ENCODE data around the gene PPEF2.
"Not testable (repeated sequence)": the region's sequence is repeated elsewhere in the genome, so short reads cannot be mapped to it uniquely, and the experiment has no call there.

PPEF2 gene, protein sequence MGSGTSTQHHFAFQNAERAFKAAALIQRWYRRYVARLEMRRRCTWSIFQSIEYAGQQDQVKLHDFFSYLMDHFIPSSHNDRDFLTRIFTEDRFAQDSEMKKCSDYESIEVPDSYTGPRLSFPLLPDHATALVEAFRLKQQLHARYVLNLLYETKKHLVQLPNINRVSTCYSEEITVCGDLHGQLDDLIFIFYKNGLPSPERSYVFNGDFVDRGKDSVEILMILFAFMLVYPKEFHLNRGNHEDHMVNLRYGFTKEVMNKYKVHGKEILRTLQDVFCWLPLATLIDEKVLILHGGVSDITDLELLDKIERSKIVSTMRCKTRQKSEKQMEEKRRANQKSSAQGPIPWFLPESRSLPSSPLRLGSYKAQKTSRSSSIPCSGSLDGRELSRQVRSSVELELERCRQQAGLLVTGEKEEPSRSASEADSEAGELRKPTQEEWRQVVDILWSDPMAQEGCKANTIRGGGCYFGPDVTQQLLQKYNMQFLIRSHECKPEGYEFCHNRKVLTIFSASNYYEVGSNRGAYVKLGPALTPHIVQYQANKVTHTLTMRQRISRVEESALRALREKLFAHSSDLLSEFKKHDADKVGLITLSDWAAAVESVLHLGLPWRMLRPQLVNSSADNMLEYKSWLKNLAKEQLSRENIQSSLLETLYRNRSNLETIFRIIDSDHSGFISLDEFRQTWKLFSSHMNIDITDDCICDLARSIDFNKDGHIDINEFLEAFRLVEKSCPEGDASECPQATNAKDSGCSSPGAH

GRCh38 chr4:75902352-75902751 is at the start of gene PPEF2:
Gene PPEF2, minus strand, starts transcription at chr4:75902452. Its CDS starts 6,127 bp downstream, at chr4:75896325.
- no peaks in the 10 kb centered on the region for H3K36me3 ChIP-seq (ENCODE audit: insufficient read depth, low read length)

DNA sequence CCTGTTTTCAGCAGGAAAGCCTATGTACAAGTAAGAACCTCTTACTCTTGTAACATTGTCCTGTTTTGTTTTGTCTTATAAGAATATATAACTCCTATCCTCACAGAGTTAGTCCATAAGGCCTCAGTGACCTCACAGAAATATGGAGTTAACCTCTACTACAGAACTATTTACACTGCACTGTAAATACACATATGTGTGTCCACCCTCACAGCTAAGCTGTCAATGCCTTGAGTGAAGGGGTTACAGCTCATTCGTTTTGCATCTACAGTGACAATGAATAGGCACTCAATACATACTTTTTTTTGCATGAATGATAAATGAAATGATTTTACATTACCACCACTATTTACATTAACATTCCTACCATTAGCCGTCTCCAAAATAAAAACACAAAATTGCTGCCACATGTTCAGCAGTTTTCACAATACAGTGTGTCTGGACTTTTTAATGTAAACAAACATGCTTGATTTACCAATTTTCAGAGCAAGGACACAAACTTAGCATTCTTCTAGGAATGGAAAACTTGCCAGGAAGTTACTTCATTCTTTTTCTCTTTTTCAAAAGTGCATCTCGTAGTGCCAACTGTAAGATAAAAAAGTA is 48.1 kb upstream of the PPEF2 start:
- H3K4me3 ChIP-seq (ENCODE audit: low read length), result no peak overlapping the region
- H3K36me3 ChIP-seq (ENCODE audit: insufficient read depth, low read length), result peaks cover 67% of the 10 kb centered on the region

More at GRCh38 chr4:75902352-75902751, at the start of gene PPEF2:
- Histone ChIP-seq H2AFZ (ENCODE audit: low read depth, low read length) (no peak within 1 kb of the TSS), H3K27me3 (ENCODE audit: insufficient read depth, low read length) (peaks cover 9% of the 10 kb centered on the region), H3K4me1 (ENCODE audit: insufficient read depth, low read length) (no peaks in the 10 kb centered on the region), H3K9me3 (ENCODE audit: low read length) (no peaks in the 10 kb centered on the region), H3K4me3 (ENCODE audit: low read length) (no peak within 1 kb of the TSS)

GRCh38 chr4:75948822-75949444 is 46.7 kb upstream of the PPEF2 start:
- Histone ChIP-seq H3K9me3 (ENCODE audit: low read length) (no peaks in the 10 kb centered on the region), H3K4me3 (ENCODE audit: low read length) (no peak overlapping the region), H3K36me3 (ENCODE audit: insufficient read depth, low read length) (peaks cover 62% of the 10 kb centered on the region), H3K27me3 (ENCODE audit: insufficient read depth, low read length) (no peaks in the 10 kb centered on the region), H2AFZ (ENCODE audit: low read depth, low read length) (no peak overlapping the region), H3K4me1 (ENCODE audit: insufficient read depth, low read length) (no peaks in the 10 kb centered on the region)

More for the DNA sequence above, 48.1 kb upstream of the PPEF2 start:
- Histone ChIP-seq H3K27me3 (ENCODE audit: insufficient read depth, low read length) (no peaks in the 10 kb centered on the region), H3K9me3 (ENCODE audit: low read length) (no peaks in the 10 kb centered on the region), H2AFZ (ENCODE audit: low read depth, low read length) (no peak overlapping the region), H3K4me1 (ENCODE audit: insufficient read depth, low read length) (no peaks in the 10 kb centered on the region)

- H3K4me1 ChIP-seq (ENCODE audit: insufficient read depth, low read length), result peaks cover 10% of the 10 kb centered on the region
- no peaks in the 10 kb centered on the region for H3K27me3 ChIP-seq (ENCODE audit: insufficient read depth, low read length)
- H3K36me3 ChIP-seq (ENCODE audit: insufficient read depth, low read length), result no peaks in the 10 kb centered on the region
- H3K9me3 ChIP-seq (ENCODE audit: low read length), result no peaks in the 10 kb centered on the region
- H2AFZ ChIP-seq (ENCODE audit: low read depth, low read length), result peak within 1 kb of the TSS; percentile 67
- peak within 1 kb of the TSS; percentile 68 for H3K4me3 ChIP-seq (ENCODE audit: low read length)
Measured at GRCh38 chr4:75940692-75941253, 38.5 kb upstream of the PPEF2 start, which contains the start of gene NAAA. Gene NAAA, minus strand, starts transcription at chr4:75941013. Its CDS starts 64 bp downstream, at chr4:75940949.

DNA sequence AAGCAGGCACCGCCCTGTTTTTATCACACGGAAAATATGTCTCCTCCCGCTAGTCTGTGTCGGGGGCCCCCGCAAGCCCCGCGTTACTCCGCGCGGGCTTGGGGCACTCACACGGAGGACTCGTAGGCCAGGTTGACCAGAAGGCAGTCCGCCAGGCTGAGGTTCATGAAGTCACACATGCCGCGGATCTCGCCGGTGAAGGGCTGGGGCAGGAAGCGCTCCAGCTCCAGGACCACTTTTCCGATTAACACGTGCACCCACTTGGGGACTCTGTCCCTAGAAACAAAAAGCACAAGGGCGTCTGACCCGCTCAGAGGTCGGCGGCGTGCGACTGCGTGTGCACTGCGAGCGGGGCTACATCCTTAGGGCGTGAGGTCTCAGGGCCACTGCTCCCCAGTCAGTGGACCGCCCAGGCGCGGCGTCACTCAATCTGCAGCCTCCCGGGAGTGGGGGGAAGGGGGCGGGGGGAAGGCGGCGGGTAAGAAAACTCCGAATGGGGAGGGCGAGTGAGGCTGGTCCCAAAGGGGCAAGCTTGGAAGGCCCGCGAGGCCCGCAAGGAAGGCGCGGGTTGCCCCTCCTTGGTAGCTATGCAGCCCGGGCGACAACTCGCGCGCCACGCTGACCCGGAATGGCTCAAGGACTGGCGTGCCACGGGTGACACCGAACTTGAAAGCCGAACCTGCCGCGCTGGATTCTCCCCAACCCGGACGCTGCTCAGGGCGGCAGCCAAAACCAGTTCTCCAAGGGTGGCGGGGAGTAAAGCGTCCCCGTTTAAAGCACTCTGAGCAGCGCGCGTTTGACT is 37.8 kb upstream of the PPEF2 start:
- Histone ChIP-seq H3K4me3 (ENCODE audit: low read length) (peak overlapping the region; percentile 68), H2AFZ (ENCODE audit: low read depth, low read length) (peak overlapping the region; percentile 67), H3K27me3 (ENCODE audit: insufficient read depth, low read length) (no peaks in the 10 kb centered on the region), H3K36me3 (ENCODE audit: insufficient read depth, low read length) (no peaks in the 10 kb centered on the region), H3K4me1 (ENCODE audit: insufficient read depth, low read length) (peaks cover 10% of the 10 kb centered on the region), H3K9me3 (ENCODE audit: low read length) (no peaks in the 10 kb centered on the region)

DNA sequence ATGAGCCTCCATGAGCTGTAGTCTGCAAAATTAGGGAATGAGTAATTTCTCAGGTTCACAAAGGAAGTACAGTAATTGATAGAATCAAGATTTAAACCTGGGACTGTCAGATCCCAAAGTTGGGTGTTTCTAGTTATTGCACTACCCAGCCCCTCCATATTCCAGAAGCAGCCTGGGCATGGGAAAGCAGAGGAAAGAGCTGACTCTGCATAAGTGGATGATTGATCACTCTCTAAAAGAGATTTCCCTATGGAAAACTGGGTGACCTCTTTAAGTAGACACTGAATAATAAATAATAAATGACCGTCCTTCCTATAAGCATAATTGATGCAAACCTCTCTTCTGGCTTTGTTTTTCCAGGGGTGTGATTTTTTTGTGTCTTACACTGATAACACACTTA is 33.4 kb upstream of the PPEF2 start:
- Histone ChIP-seq H3K4me1 (ENCODE audit: insufficient read depth, low read length) (peaks cover 10% of the 10 kb centered on the region), H3K36me3 (ENCODE audit: insufficient read depth, low read length) (no peaks in the 10 kb centered on the region), H2AFZ (ENCODE audit: low read depth, low read length) (no peak overlapping the region), H3K27me3 (ENCODE audit: insufficient read depth, low read length) (no peaks in the 10 kb centered on the region), H3K9me3 (ENCODE audit: low read length) (no peaks in the 10 kb centered on the region), H3K4me3 (ENCODE audit: low read length) (no peak overlapping the region)

DNA sequence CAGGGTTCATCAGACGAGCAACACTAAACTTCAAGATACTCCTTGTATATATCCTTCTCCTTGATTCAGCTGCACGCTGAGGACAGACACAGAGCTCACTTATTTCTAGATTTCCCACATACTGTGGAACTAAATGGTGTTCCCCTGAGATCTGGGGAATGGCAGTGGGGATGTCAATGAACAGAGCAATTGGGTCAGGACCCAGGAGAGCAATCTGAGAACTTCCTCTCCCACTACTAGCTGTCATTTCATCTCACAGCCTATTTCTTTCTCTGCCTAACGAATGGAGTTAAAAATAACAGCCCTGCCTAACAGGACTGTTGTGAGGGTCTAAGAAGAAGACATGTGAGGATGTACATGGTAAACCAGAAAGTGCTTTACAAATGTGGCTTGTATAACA is 27.9 kb upstream of the PPEF2 start:
- H3K27me3 ChIP-seq (ENCODE audit: insufficient read depth, low read length), result no peaks in the 10 kb centered on the region
- H3K36me3 ChIP-seq (ENCODE audit: insufficient read depth, low read length), result no peaks in the 10 kb centered on the region
- no peaks in the 10 kb centered on the region for H3K9me3 ChIP-seq (ENCODE audit: low read length)
- H2AFZ ChIP-seq (ENCODE audit: low read depth, low read length), result no peak overlapping the region
- H3K4me3 ChIP-seq (ENCODE audit: low read length), result no peak overlapping the region
- no peaks in the 10 kb centered on the region for H3K4me1 ChIP-seq (ENCODE audit: insufficient read depth, low read length)

GRCh38 chr4:75924916-75925315 is 22.7 kb upstream of the PPEF2 start:
- H3K4me1 ChIP-seq (ENCODE audit: insufficient read depth, low read length); H3K9me3 ChIP-seq (ENCODE audit: low read length); H3K27me3 ChIP-seq (ENCODE audit: insufficient read depth, low read length); H3K4me3 ChIP-seq (ENCODE audit: low read length); H3K36me3 ChIP-seq (ENCODE audit: insufficient read depth, low read length); H2AFZ ChIP-seq (ENCODE audit: low read depth, low read length): not testable (repeated sequence)

- Histone ChIP-seq H3K27me3 (ENCODE audit: insufficient read depth, low read length) (no peaks in the 10 kb centered on the region), H3K9me3 (ENCODE audit: low read length) (peaks cover 3% of the 10 kb centered on the region), H2AFZ (ENCODE audit: low read depth, low read length) (no peak overlapping the region), H3K4me3 (ENCODE audit: low read length) (no peak overlapping the region), H3K36me3 (ENCODE audit: insufficient read depth, low read length) (no peaks in the 10 kb centered on the region), H3K4me1 (ENCODE audit: insufficient read depth, low read length) (peaks cover 5% of the 10 kb centered on the region)
Measured at GRCh38 chr4:75924309-75924827, 22.1 kb upstream of the PPEF2 start.

DNA sequence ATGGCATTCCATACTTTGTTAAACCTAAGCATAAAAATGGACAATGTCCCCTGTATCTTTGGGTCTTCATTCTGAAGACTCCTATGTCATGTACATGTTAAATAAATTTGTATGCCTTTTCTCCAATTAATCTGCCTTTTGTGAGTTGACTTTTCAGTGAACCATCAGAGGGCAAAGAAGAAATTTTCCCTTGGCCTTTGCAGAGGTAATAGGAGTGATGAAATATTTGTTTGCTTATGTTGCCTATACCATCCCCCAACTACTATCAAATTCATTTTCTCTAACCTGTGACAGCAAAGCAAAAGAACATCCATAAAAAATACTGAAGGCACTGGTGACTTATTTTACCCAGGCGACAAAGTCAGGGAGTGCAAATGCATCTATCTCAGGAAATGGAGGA is 20.3 kb upstream of the PPEF2 start:
- peaks cover 3% of the 10 kb centered on the region for H3K9me3 ChIP-seq (ENCODE audit: low read length)
- no peak overlapping the region for H2AFZ ChIP-seq (ENCODE audit: low read depth, low read length)
- H3K4me3 ChIP-seq (ENCODE audit: low read length), result no peak overlapping the region
- H3K4me1 ChIP-seq (ENCODE audit: insufficient read depth, low read length), result peaks cover 5% of the 10 kb centered on the region
- H3K27me3 ChIP-seq (ENCODE audit: insufficient read depth, low read length), result no peaks in the 10 kb centered on the region
- no peaks in the 10 kb centered on the region for H3K36me3 ChIP-seq (ENCODE audit: insufficient read depth, low read length)

- Histone ChIP-seq H3K9me3 (ENCODE audit: low read length) (peaks cover 3% of the 10 kb centered on the region), H3K4me1 (ENCODE audit: insufficient read depth, low read length) (peaks cover 5% of the 10 kb centered on the region), H3K27me3 (ENCODE audit: insufficient read depth, low read length) (no peaks in the 10 kb centered on the region), H3K4me3 (ENCODE audit: low read length) (no peak overlapping the region), H2AFZ (ENCODE audit: low read depth, low read length) (no peak overlapping the region), H3K36me3 (ENCODE audit: insufficient read depth, low read length) (no peaks in the 10 kb centered on the region)
Measured at GRCh38 chr4:75921910-75922309, 19.7 kb upstream of the PPEF2 start.

DNA sequence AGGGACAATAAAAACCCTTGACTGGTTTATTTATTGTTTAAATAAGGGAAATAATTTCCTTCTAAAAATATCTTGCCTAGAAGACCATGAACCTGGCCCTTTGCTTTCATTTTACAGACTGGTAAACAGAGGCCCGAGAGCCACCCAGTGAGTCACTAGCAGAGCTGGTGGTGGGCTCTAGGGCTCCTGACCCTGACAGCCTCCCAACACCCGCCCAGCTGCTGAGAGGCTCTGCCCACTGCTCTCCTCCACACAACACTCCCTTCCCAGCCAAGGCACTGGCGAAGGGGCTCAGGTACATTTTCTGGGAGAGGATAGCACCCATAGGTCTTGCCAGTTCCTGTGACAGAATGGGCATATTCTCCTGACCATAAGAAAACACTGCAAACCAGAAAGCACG is 18.1 kb upstream of the PPEF2 start:
- Histone ChIP-seq H3K9me3 (ENCODE audit: low read length) (peaks cover 3% of the 10 kb centered on the region), H3K27me3 (ENCODE audit: insufficient read depth, low read length) (no peaks in the 10 kb centered on the region), H3K36me3 (ENCODE audit: insufficient read depth, low read length) (no peaks in the 10 kb centered on the region), H2AFZ (ENCODE audit: low read depth, low read length) (no peak overlapping the region), H3K4me1 (ENCODE audit: insufficient read depth, low read length) (peaks cover 5% of the 10 kb centered on the region), H3K4me3 (ENCODE audit: low read length) (no peak overlapping the region)
